LoVo (cell line): Measurements from ENCODE around the gene COL20A1.
"Not testable (repeated sequence)": the region's sequence is repeated elsewhere in the genome, so short reads cannot be mapped to it uniquely, and the experiment has no call there.

ENCODE experiments used
- DNase-seq: peaks from one replicate; pipeline ENCODE4 v3.0.0-alpha.2; 2016; ENCODE audit warnings: low spot score

Gene COL20A1

DNA sequence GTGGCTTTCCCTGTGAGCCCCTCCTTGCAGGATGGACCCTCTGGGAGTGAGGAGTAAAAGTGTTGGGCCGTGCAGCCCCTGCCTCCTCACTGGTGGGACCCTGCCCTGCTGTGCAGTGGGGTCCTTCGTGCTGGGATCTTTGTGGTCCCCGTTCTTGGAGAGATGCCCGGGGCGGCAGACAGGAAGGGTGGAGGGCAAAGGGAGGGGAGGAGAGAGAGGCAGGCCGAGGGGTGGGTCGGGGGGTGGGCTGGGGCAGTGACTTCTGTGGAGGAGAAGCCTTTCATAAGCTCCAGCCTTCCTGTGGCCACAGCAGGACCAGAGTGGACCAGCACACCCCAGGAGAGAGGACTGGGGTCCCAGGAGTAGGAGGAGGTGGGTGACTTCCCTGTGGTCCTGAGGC lies at the start of gene COL20A1:
TSS of gene COL20A1 (plus strand) at position 283 of the 400 bp plus-strand sequence. CDS start 1,922 bp downstream, outside the sequence.
- DNase-seq: no peak

DNA sequence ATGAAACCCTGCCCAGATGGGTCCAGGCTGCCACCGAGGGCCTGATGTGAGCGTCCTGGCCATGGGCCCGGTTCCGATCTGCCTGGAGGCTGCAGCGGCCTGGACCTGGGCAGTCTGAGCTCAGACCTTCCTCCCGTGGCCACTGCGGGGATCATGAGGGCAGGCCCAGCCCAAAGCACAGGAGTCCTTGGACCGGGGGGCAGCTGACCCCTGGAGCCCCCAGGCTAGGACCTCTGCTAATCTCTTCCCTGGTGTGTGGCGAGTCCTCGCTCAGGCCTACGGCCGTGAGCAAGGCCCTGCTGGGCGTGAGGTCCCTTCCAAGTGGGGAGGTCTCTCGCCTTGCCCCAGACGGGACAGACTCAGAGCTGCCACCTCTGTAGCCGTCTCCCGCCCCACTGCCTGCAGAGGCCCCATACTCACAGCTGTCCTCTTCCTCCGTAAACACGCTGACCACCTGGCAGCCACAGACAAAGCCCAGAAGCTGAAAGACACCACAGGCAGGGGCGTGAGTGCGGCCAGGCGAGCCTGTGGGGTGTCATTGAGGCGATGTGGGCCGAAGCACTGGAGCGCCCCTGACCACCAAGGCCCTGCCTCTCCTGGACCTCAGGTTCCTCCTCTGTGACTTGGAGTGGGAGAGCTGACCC lies 49.3 kb upstream of the COL20A1 start:
- DNase-seq: no peak

GRCh38 chr20:63244468-63244867 lies 48.5 kb upstream of the COL20A1 start:
- no peak for DNase-seq

DNA sequence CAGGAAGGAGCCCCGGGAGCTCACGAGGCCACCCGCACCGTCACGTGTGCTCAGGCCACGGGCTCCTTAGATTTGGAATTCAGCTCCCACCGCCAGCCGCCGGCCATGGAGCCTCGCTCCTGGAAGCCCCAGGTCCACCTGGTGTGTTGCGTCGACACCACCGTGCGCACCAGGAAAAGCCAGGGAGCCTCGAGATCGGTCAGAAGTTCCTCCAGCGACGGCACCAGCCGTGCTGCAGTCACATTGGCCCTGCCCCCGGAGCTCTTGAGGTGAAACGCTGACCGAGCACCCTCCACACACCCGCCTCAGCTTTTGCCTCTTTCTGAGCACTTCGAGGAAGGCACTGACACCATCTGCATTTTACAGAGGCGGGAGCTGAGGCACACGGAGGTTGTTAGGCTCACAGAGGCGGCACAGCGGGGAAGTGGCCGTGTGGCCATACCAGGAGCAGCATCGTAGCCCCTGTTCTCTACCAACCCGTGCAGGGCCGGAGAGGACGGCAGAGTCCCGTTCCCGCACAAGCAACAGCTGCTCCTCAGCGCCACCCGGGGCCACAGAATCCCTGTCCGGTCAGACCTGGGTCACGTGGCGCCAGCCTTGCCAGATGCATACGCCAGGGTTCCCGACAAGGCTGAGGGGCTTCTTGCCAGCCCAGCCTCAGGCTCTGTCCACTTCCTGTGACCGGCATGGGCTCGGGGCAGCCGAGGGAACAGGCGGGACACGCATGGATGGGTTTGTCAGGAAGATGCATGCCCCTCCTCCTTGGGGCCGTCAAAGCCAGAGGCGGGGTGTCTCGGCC lies 46.3 kb upstream of the COL20A1 start:
- no peak for DNase-seq

GRCh38 chr20:63247671-63248228 lies 45.2 kb upstream of the COL20A1 start:
- DNase-seq: no peak

- DNase-seq: no peak
These were observed 44.0 kb upstream of the COL20A1 start for GRCh38 chr20:63248835-63249591.

DNA sequence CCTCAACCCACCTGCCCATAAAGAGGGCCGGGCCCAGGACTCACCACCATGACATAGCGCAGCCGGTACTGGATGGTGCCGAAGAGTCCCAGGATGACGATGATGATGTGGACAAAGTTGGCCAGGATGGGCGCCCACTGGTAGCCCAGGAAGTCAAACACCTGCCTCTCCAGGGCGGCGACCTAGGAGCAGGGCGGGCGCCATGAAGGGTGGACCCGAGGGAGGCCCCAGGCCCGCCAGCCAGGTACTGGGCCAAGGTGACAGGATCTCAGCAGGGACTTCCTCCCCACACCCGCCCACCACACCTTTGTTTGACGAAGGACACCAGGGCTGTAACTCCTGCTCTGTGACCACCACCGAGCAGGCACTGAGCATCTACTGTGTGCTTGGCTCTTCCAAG lies 43.1 kb upstream of the COL20A1 start:
- DNase-seq: no peak

GRCh38 chr20:63251350-63251749 lies 41.6 kb upstream of the COL20A1 start:
- not testable (repeated sequence) for DNase-seq

DNA sequence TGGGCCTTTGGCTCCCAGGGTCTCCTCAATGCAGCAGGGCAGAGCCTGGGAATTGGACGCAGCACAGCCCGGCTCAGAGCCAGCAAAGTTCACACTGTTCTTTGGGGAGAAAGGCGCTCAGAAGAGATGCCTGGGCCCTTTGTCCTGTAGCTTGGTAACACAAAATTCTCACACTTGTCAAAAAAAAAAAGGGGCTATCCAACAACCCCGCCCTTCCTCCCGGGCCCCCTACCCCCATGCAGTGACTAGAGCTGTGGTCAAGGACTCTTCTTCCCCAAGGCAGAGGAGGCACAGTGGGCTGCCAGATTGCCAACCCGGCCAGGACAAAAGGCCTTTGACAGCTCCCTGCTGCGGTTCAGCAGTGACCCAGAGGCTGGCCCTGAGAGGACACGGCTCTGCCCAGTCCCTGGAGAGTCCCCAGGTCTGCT lies 40.7 kb upstream of the COL20A1 start:
- no peak for DNase-seq

DNA sequence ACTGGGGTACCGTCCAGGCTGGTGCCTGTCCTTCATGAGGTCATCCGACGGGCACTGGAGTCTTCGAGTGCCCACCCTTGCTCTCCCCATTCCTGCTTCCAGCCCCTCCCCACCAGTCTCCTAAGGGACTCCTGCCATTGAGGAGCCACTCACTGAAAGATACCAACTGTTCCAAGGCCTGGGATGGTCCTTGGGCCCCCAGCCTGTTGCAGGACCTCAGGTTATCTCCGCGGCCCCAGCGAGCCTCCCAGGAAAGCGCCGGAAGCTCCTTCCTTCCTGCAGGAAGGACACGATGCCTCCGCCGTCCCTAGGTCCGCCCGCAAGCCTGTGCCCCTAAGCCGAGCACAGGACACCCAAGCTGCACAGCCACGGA lies 39.9 kb upstream of the COL20A1 start:
- DNase-seq: no peak

- no peak for DNase-seq
These were observed 39.4 kb upstream of the COL20A1 start for GRCh38 chr20:63253438-63254231.

DNA sequence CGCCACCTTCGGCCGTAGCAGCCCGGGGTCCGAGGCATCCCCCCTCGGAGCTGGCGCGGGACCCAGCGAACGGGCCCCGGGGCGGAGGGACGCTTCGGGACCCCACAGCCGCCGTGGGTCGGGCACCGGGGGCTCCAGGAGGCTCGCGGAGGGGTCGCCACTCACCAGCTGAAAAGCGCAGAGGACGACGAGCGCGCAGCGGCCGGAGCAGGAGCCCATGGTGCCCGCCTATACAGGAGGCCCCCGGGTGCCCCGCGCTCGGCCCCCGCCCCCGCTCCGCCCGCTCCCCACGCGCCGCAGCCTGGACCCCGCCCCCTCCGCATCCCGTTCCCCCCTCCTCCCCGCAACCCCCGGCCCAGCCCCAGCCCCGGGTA lies 38.8 kb upstream of the COL20A1 start, which contains the start of gene NKAIN4:
TSS of gene NKAIN4 (minus strand) at position 232 of the 374 bp plus-strand sequence. CDS start at position 219, 13 bp downstream.
- no peak for DNase-seq

- no peak for DNase-seq
These were observed 38.2 kb upstream of the COL20A1 start for GRCh38 chr20:63254606-63255384.

DNA sequence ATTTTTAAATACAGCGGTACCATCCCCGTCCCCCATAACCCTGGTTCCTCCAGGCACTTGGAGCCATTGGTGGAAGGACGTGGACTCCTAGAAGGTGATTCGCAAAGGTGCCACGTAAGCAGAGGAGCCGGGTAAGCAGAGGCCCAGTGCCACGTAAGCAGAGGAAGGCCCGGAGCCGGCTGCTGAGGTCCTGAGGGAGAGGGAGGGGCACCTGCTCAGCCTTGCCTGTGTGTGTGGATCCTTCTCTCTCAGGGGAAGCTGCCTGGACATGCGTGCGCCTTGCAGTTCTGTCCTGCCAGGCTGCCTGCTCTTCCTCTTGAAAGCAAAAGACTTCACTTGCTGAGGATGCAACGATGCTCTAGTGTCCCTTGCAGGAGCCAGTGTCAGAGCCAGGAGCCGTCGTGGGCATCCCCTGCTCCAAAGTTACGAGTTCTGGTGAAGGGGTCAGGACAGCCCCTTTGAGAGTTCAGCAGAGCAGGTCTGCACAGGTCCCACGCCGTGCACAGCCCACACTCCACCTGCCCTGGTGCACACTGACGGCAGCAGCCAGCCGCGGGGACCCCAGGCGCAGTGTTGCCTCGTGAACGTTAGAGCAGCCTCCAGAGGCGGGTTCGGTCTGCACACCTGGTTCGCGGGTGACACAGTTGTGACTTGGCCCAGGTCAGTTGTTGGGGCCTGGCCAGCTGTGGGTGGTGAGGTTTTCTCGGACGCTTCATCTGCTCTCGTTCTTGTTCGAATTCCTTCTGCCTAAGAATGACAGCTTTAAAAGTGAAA lies 36.9 kb upstream of the COL20A1 start:
- no peak for DNase-seq

GRCh38 chr20:63256954-63257353 lies 36.0 kb upstream of the COL20A1 start:
- no peak for DNase-seq

DNA sequence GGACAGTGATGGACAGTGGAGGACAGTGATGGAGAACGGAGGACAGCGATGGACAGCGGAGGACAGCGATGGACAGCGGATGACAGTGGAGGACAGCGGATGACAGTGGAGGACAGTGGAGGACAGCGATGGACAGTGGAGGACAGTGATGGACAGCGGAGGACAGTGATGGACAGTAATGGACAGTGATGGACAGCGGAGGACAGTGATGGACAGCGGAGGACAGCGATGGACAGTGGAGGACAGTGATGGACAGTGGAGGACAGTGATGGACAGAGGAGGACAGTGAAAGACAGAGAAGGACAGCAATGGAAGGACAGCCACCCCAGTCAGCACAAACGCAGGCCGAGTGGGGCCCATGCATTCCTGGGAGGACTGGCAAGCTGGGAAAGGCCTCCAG lies 35.4 kb upstream of the COL20A1 start:
- no peak for DNase-seq

DNA sequence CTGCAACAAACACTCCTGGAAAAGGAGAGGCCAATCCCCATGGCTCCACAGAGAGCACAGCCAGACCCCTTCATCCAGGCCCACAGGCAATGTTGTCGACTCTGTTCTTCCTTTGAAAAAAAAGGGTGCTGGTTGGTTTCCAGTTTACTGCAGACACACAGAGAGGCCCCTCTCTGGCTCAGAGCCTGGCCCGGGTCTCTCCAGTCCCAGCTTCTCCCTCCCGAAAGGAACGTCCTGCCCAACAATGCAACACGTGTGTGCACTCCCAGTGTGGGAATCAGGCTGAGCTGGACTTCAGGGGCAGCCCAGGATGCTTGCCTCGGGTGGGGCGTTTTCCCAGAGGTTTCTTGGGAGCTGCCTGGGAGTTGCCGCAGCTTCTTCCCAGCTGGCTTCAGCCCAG lies 34.2 kb upstream of the COL20A1 start:
- DNase-seq: no peak

GRCh38 chr20:63259734-63260460 lies 33.1 kb upstream of the COL20A1 start:
- DNase-seq: no peak

DNA sequence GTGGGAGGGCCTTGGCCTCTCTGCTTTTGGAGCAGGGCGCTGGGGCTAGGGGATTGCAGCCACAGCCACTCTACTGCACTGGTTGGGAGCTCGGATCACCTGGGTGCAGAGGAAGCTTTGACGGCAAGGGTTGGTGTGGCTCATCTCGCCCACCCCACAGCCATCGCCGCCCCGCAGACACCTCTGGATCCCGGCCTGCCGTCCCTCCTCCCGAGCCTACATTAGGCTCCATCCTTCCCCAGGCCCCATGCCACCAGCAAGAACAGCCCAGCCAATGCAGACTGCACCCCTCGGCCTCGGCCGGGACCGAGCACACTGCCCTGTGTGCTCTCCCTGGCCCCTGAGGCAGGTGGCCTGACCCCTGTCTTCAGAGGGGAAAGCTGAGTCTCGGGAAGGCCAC lies 32.5 kb upstream of the COL20A1 start:
- no peak for DNase-seq
